Right cardiac atrium (tissue), 5 donors: Measurements from ENCODE around the gene RAB18. TPM values are rescaled to one million over a fixed set of nuclear protein-coding genes. Genes with fewer than 3 reads are reported as not detected.
"Not testable (repeated sequence)": the region's sequence is repeated elsewhere in the genome, so short reads cannot be mapped to it uniquely, and the experiment has no call there.

Experiments
- ATAC-seq, 2 donors: fragments of 200-7000 bp; cut with Tn5 transposase; one replicate each; pipeline versions ENCODE4 v1.8.0 to v1.9.1; 2020; ENCODE audit warnings: moderate library complexity in 2 of 2, mild to moderate bottlenecking in 1 of 2
- DNase-seq, 3 donors: peaks; one replicate each; pipeline ENCODE4 v3.0.0-alpha.2; 2020
- H3K27ac ChIP-seq: one replicate; pipeline ENCODE4 v1.5.1; 2013; ENCODE audit warnings: mild to moderate bottlenecking, low read length, control low read depth, moderate library complexity
- H3K27me3 ChIP-seq: one replicate; pipeline ENCODE4 v1.6.1; 2013; ENCODE audit not compliant: control insufficient read depth, insufficient read depth
- H3K4me1 ChIP-seq: one replicate; pipeline ENCODE4 v1.6.1; 2013; ENCODE audit warnings: low read length; ENCODE audit not compliant: control insufficient read depth, insufficient read depth
- H3K4me3 ChIP-seq: one replicate; pipeline ENCODE4 v1.5.1; 2013; ENCODE audit warnings: low read length, control low read depth
- H3K9me3 ChIP-seq: one replicate; pipeline ENCODE4 v1.6.1; 2013; ENCODE audit warnings: low read length; ENCODE audit not compliant: control insufficient read depth
- WGBS: extraction: QIAGEN DNeasy Blood & Tissue Kit; methylation state at CpG from one replicate; pipeline ENCODE4 v1.1.7; 2013; 5-methylcytosine and 5-hydroxymethylcytosine counted together
- intact Hi-C, 4 donors: fragments of 100-400 bp; cut with DNase I; formaldehyde crosslinking; loops; one replicate each; pipeline versions ENCODE4 v1.11.0 to v1.14.0; 2022 to 2023
- polyA plus RNA-seq: library from polyadenylated mRNA; stranded (reverse); fragments of 200-250 nt; gene quantifications from one replicate; pipeline ENCODE4 v1.2.3, GENCODE V29; 2013
- total RNA-seq, 4 donors: library from RNA; stranded (reverse); fragmentation: NEBNext Ultra II Directional; extraction: Animal tissue kit (Norgen Biotek cat#: 25700); gene quantifications; one replicate each; pipeline ENCODE4 v1.2.1, GENCODE V29; 2021
- donor health status: healthy with polysubstance abuse.
- donor health status: DM: no; HTN: yes; CAD: no.
- donor health status: DM: no; HTN: no; CAD: no.
- donor health status: DM: no; HTN: yes; CAD: no; lungs with severe emphysema.
- donor health status: DM: yes; HTN: yes; CAD: no.

RAB18 gene
- total and polyA plus RNA-seq, 5 donors, result 41.1 to 125 (median 116) TPM

GRCh38 chr10:27505537-27505936 is 1.4 kb downstream of the RAB18 start:
- H3K9me3 ChIP-seq, H3K4me1 ChIP-seq, DNase-seq, H3K4me3 ChIP-seq, H3K27me3 ChIP-seq, ATAC-seq, intact Hi-C loops, H3K27ac ChIP-seq: not testable (repeated sequence)
- WGBS, result 93% methylated on average over 15 of the region's 15 CpGs

- Histone ChIP-seq H3K9me3 (no peaks in the 10 kb centered on the region), H3K4me1 (peaks cover 3% of the 10 kb centered on the region), H3K27ac (no peak overlapping the region), H3K27me3 (no peaks in the 10 kb centered on the region), H3K4me3 (no peak overlapping the region)
- DNase-seq (no peak), ATAC-seq (no peak)
- 75% methylated on average over 4 of the region's 4 CpGs for WGBS
- intact Hi-C loops, result no loop called here
These were observed 2.2 kb downstream of the RAB18 start for GRCh38 chr10:27506280-27506679.

- intact Hi-C loops, result no loop called here
- Histone ChIP-seq H3K9me3 (no peaks in the 10 kb centered on the region), H3K27ac (no peak overlapping the region), H3K4me1 (peaks cover 2% of the 10 kb centered on the region), H3K4me3 (no peak overlapping the region), H3K27me3 (no peaks in the 10 kb centered on the region)
- 69% methylated on average over 2 of the region's 2 CpGs for WGBS
- DNase-seq, result no peak
- no peak for ATAC-seq
These were observed 8.4 kb downstream of the RAB18 start for GRCh38 chr10:27512548-27512947.

- 53% methylated on average over 3 of the region's 3 CpGs for WGBS
- DNase-seq (no peak), ATAC-seq (no peak)
- intact Hi-C loops, result no loop called here
- H3K27me3 ChIP-seq, result no peaks in the 10 kb centered on the region
- H3K4me1 ChIP-seq, result peaks cover 2% of the 10 kb centered on the region
- no peak overlapping the region for H3K4me3 ChIP-seq
- no peaks in the 10 kb centered on the region for H3K9me3 ChIP-seq
- no peak overlapping the region for H3K27ac ChIP-seq
These were observed 9.5 kb downstream of the RAB18 start for GRCh38 chr10:27513451-27514191.

- no peaks in the 10 kb centered on the region for H3K27me3 ChIP-seq
- no peak overlapping the region for H3K27ac ChIP-seq
- intact Hi-C loops, result no loop called here
- no peak overlapping the region for H3K4me3 ChIP-seq
- ATAC-seq (no peak), DNase-seq (no peak)
- 93% methylated on average over 3 of the region's 3 CpGs for WGBS
- peaks cover 2% of the 10 kb centered on the region for H3K4me1 ChIP-seq
- H3K9me3 ChIP-seq, result no peaks in the 10 kb centered on the region
These were observed 10.1 kb downstream of the RAB18 start for GRCh38 chr10:27514243-27514642.

GRCh38 chr10:27518261-27518660 is 14.2 kb downstream of the RAB18 start:
- DNase-seq, result no peak
- Histone ChIP-seq H3K27me3 (no peaks in the 10 kb centered on the region), H3K4me1 (peaks cover 2% of the 10 kb centered on the region), H3K27ac (no peak overlapping the region), H3K4me3 (no peak overlapping the region), H3K9me3 (no peaks in the 10 kb centered on the region)
- ATAC-seq, result no peak
- WGBS, result 89% methylated on average over 2 of the region's 2 CpGs
- intact Hi-C loops, result no loop called here

- Histone ChIP-seq H3K4me1 (no peaks in the 10 kb centered on the region), H3K9me3 (no peaks in the 10 kb centered on the region), H3K4me3 (no peak overlapping the region), H3K27ac (no peak overlapping the region), H3K27me3 (no peaks in the 10 kb centered on the region)
- intact Hi-C loops, result no loop called here
- DNase-seq (no peak), ATAC-seq (peak; percentile 49 to 82)
These were observed 21.7 kb downstream of the RAB18 start for GRCh38 chr10:27525819-27526218.

GRCh38 chr10:27526242-27526641 is 22.1 kb downstream of the RAB18 start:
- intact Hi-C loops, result no loop called here
- WGBS, result 71% methylated on average over 3 of the region's 3 CpGs

GRCh38 chr10:27527666-27528295 is 23.7 kb downstream of the RAB18 start:
- intact Hi-C loops, result no loop called here
- Histone ChIP-seq H3K9me3 (no peaks in the 10 kb centered on the region), H3K4me1 (no peaks in the 10 kb centered on the region), H3K27ac (no peak overlapping the region), H3K27me3 (no peaks in the 10 kb centered on the region), H3K4me3 (no peak overlapping the region)
- 71% methylated on average over 6 of the region's 6 CpGs for WGBS
- ATAC-seq (no peak), DNase-seq (no peak)

More at GRCh38 chr10:27526242-27526641, 22.1 kb downstream of the RAB18 start:
- Histone ChIP-seq H3K4me3 (no peak overlapping the region), H3K27ac (no peak overlapping the region), H3K9me3 (no peaks in the 10 kb centered on the region), H3K4me1 (no peaks in the 10 kb centered on the region), H3K27me3 (no peaks in the 10 kb centered on the region)
- ATAC-seq (peak in 1 of 2 donors; percentile 64), DNase-seq (no peak)

GRCh38 chr10:27529010-27529783 is 25.1 kb downstream of the RAB18 start:
- ATAC-seq (no peak), DNase-seq (no peak)
- 95% methylated on average over 3 of the region's 3 CpGs for WGBS
- no peaks in the 10 kb centered on the region for H3K4me1 ChIP-seq
- no peaks in the 10 kb centered on the region for H3K27me3 ChIP-seq
- no peaks in the 10 kb centered on the region for H3K9me3 ChIP-seq
- H3K4me3 ChIP-seq, result no peak overlapping the region
- no peak overlapping the region for H3K27ac ChIP-seq
- intact Hi-C loops, result no loop called here

GRCh38 chr10:27530477-27530876 is 26.4 kb downstream of the RAB18 start:
- 92% methylated on average over 1 of the region's 1 CpG for WGBS

More at GRCh38 chr10:27530477-27530876, 26.4 kb downstream of the RAB18 start:
- Histone ChIP-seq H3K27me3 (no peaks in the 10 kb centered on the region), H3K4me3 (no peak overlapping the region), H3K9me3 (no peaks in the 10 kb centered on the region), H3K27ac (no peak overlapping the region), H3K4me1 (no peaks in the 10 kb centered on the region)
- DNase-seq, result no peak
- no peak for ATAC-seq
- intact Hi-C loops, result no loop called here
